Measurements from ENCODE around the gene QPCTL.

- no peak for TF ChIP-seq CTCF (IDR thresholded peaks at IDR 0.05; ENCODE audit: low read depth, low read length)
- TF ChIP-seq POLR2A (IDR thresholded peaks at IDR 0.05; ENCODE audit: extremely low read depth, insufficient read length): no peak
Observed at GRCh38 chr19:45733160-45733810, 40.8 kb downstream of the QPCTL start, which contains the start of gene MEIOSIN.

Measured in NB4 (cell line).